HT1080 (cell line): Measurements from ENCODE around the gene ZNF526. TPM values are rescaled to one million over a fixed set of nuclear protein-coding genes. Genes with fewer than 3 reads are reported as not detected.

Experiments used
- DNase-seq: peaks from one replicate; pipeline ENCODE4 v3.0.0-alpha.2; 2015; ENCODE audit warnings: low read depth
- total RNA-seq: library from RNA; depleted of rRNA; stranded (reverse); fragments of >200 nt; shearing (Covaris generic); gene quantifications from 2 replicates; pipeline ENCODE4 v1.2.3, GENCODE V29; 2014

Gene ZNF526
- total RNA-seq, 1 experiment from 2014 or later, result 8.7 TPM

DNA sequence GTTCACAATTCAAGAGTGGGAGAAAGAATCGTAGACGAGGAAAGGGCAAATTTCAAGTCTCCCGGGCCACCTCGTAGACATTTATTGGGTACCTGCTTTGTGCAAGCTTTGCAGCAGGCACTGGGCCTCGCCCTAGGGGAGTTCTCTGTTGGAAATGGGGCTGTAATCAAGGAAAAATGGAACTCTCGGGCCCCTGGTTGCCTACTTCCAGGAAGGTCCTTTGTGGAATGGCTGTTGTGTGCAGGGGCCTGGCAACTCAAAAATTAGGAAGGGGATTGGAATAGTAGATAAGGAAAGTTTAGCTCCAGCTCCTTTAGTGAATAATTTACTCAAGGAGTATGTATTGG, 612 bp downstream of the ZNF526 start:
- no peak for DNase-seq

GRCh38 chr19:42224940-42225717, 5.0 kb downstream of the ZNF526 start:
- no peak for DNase-seq

DNA sequence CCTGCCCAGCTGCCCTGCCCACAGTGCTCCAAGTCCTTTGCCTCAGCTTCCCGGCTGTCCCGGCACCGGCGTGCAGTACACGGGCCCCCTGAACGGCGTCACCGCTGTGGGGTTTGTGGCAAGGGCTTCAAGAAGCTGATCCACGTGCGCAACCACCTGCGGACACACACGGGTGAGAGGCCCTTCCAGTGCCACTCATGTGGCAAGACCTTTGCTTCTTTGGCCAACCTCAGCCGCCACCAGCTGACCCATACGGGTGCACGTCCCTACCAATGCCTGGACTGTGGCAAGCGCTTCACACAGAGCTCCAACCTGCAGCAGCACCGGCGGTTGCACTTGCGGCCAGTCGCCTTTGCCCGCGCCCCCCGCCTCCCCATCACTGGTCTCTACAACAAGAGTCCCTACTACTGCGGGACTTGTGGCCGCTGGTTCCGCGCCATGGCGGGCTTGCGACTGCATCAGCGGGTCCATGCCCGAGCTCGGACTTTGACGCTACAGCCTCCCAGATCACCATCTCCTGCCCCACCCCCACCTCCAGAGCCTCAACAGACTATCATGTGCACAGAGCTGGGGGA, 5.7 kb downstream of the ZNF526 start:
- DNase-seq, result no peak

GRCh38 chr19:42226886-42227285, 6.8 kb downstream of the ZNF526 start:
- no peak for DNase-seq

GRCh38 chr19:42228641-42229040, 8.5 kb downstream of the ZNF526 start:
- no peak for DNase-seq

GRCh38 chr19:42229301-42229854, 9.3 kb downstream of the ZNF526 start:
- no peak for DNase-seq

- DNase-seq, result no peak
Observed at GRCh38 chr19:42229855-42230351, 9.8 kb downstream of the ZNF526 start.

- DNase-seq, result no peak
Observed at GRCh38 chr19:42230571-42230970, 10.5 kb downstream of the ZNF526 start.

DNA sequence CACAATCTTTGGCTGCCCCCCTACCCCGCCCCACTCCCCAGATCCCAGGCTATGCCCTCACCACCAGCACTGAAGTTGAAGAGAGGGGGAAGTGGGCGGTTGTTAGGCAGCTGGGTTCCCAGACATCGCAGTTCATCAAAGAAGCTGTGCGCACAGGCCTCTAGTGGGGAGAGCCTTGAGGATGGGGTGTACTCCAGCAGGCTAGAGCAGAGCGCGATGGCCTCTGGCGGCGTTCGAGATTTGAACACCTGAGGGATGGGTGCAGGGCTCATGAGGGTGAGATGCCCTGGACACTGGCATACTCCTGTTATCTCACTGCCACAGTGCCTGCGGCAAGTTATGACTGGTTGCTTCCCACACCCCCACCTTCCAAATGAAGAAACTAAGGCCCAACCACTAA, 12.3 kb downstream of the ZNF526 start:
- DNase-seq, result no peak

- no peak for DNase-seq
Observed at GRCh38 chr19:42233106-42233505, 13.0 kb downstream of the ZNF526 start.

DNA sequence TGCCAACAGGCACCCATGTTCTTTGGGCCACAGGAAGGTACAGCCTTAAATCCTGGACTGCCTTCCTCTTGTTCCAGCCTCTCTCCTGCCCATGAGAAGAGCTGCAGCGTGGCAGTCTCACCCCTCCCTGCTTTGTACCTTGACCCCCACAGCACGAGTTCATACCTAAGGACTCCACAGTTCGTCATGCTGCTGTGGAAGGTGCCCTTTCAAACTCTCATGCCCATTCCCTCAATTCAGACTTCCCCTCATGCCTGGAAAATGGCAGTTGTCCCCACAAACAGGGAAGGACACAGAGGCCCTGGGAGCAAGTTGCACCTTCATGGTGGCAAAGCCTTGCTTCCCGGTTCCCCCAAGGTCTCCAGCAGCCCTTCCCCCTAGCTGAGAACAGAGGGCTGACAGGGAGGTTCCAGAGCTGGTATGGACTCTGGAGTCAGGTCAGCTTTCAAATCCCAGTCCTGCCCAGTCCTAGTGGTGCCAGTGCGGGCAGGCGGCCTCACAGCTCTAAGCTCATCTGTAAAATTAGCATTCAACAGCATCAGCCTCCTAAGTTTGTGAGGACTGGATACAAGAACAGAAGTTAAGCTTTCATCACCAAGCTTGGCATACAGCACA, 13.7 kb downstream of the ZNF526 start:
- DNase-seq, result no peak

- DNase-seq, result no peak
Observed at GRCh38 chr19:42234364-42234763, 14.3 kb downstream of the ZNF526 start.

DNA sequence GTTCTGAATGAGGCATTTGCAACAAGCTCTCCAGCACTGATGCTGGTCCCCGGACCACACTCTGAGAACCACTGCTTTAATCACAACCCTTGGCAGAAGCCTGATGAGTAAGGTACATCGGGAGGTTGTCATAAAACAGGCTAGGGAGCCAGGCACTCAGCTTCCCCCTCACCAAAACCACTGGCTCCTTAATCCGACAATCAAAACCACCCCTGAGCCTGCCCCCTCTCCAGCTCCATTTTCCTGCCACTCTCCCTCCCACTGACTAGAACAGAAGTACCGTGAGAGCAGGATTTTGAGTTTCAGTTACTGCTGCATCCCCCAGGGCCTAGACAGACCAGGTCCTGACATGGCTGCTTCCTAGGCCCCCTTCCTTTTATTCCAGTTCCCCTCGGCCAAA, 15.1 kb downstream of the ZNF526 start:
- no peak for DNase-seq

DNA sequence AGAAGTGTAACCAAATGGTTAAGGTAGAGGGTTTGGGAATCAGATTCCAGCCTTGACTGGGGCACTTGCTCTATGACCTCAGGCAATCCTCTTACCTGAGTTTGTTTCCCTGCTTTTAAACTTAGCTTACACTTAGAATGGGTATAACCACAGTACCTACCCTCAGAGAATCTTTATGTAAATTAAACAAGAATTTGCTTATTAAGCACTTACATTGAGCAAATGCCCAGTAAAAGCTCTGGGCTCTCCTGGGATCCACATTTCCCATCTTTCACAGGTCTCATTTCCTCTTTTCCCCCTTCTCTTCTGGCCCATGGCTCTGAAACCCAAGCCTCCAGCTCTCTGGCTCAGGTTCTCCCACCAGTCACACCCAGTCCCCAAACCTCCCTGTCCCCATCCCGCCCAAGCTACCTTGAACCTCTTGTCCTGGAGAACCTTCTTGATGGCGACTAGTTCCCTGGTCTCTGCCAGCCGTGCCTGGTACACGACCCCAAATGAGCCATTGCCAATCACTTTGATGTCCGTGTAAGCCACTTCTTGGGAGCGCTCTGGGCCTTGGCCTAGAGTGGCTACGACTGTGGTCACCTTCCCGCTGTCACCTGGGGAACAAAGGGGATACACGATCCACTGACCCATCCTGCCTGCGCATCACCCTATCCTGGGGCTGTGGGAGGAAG, 19.6 kb downstream of the ZNF526 start:
- no peak for DNase-seq

DNA sequence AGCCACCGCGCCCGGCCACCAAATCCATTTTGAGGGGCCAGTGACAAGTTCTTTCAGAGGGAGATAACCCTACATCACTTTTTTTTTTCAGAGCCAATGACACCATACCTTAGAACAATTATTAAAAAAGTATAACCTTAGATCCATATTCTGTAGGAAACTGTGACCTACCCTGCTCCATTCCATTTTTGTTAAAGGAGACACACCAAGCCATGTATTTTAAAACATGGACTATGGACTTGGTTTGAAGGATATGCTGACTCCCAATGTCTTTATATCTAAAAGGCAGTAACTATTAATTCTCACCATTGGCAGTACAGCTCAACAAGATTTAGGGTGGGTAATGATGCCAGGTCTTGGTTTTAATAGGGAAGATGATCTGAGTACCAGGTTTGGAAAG, 21.2 kb downstream of the ZNF526 start:
- no peak for DNase-seq

- DNase-seq, result no peak
Observed at GRCh38 chr19:42242069-42242511, 22.0 kb downstream of the ZNF526 start.

GRCh38 chr19:42242512-42243409, 22.6 kb downstream of the ZNF526 start, which contains the start of gene GSK3A:
GSK3A (minus strand) TSS chr19:42242602; CDS start chr19:42242465, 137 bp downstream.
- DNase-seq, result peak; percentile 99

- DNase-seq, result peak; percentile 97
Observed at GRCh38 chr19:42244347-42245220, 24.5 kb downstream of the ZNF526 start.

DNA sequence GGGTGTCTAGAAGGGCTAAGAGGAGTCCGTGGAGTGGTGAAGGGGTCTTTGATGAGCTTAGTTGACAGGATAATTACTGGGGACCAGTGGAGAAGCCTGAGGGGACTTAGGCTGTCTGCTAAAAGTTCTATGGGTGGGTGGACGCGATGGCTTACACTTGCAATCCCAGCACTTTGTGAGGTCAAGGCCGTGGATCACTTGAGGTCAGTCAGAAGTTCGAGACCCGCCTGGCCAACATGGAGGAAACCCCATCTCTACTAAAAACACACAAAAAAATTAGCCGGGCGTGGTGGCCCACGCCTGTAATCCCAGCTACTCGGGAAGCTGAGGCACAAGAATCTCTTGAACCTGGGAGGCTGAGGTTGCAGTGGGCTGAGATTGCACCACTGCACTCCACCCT, 25.1 kb downstream of the ZNF526 start:
- no peak for DNase-seq
